Epithelial cell of proximal tubule (primary cell): ENCODE data around the gene TPP1. TPM values are rescaled to one million over a fixed set of nuclear protein-coding genes. Genes with fewer than 3 reads are reported as not detected.

Source experiments
- DNase-seq: peaks from one replicate; pipeline ENCODE4 v3.0.0-alpha.2; 2011; ENCODE audit warnings: low read depth
- H3K4me3 ChIP-seq: 2 replicates; pipeline ENCODE4 v1.5.1; 2011; ENCODE audit warnings: low read depth, mild to moderate bottlenecking, low read length
- total RNA-seq: library from RNA; depleted of rRNA; stranded (reverse); fragments of >200 nt; gene quantifications from 2 replicates; pipeline ENCODE4 v1.2.3, GENCODE V29; 2015
- TF ChIP-seq, protein P1 (sequence below): conservative IDR thresholded peaks from 2 replicates; pipeline ENCODE4 v1.5.1; 2012; ENCODE audit warnings: low read depth, mild to moderate bottlenecking, low read length

Gene TPP1
- total RNA-seq, 1 donor from 2014 or later, result 15.4 TPM

GRCh38 chr11:6658647-6659046, 39.4 kb upstream of the TPP1 start:
- TF ChIP-seq, protein P1, sequence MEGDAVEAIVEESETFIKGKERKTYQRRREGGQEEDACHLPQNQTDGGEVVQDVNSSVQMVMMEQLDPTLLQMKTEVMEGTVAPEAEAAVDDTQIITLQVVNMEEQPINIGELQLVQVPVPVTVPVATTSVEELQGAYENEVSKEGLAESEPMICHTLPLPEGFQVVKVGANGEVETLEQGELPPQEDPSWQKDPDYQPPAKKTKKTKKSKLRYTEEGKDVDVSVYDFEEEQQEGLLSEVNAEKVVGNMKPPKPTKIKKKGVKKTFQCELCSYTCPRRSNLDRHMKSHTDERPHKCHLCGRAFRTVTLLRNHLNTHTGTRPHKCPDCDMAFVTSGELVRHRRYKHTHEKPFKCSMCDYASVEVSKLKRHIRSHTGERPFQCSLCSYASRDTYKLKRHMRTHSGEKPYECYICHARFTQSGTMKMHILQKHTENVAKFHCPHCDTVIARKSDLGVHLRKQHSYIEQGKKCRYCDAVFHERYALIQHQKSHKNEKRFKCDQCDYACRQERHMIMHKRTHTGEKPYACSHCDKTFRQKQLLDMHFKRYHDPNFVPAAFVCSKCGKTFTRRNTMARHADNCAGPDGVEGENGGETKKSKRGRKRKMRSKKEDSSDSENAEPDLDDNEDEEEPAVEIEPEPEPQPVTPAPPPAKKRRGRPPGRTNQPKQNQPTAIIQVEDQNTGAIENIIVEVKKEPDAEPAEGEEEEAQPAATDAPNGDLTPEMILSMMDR, result no peak
- H3K4me3 ChIP-seq, result no peak overlapping the region
- no peak for DNase-seq

- TF ChIP-seq, protein P1, result no peak
- H3K4me3 ChIP-seq, result no peak overlapping the region
- no peak for DNase-seq
These were observed 38.1 kb upstream of the TPP1 start for GRCh38 chr11:6657346-6657745.

DNA sequence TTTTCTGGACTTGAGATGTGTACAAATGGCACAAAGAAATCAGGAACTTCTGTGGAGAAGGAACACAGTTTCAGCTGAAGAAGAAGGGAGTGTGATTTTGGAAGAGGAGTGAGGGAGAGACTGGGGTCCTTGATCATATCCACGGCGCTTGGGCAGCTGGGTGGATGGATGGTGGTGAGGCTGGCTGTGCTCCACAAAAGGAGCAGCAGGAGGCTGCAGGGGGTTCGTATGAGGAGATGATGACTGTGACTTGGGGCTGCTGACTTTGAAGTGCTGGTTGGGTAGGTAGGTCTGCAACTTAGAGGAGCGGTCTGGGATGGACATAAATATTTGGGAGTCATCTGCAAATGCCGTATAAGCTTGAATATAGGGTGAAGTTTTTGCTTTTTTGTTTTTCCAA, 37.7 kb upstream of the TPP1 start:
- TF ChIP-seq, protein P1, result no peak
- no peak for DNase-seq

DNA sequence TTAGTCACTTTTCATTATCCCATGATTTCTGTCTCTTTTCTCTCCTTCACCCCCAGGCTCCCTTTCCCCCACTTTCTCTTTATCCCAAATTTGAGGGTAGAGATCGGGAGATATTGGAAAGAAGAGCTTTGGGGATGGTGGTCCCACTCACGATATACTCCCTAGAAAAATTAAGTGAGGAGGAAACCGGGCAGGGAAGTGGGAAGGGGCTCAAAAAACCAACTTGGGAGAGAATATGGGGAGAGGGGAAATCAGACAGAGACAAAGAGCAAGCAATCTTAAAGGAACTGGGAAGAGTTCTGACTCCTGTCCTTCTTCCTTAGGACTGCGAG, 37.3 kb upstream of the TPP1 start:
- DNase-seq, result no peak
- H3K4me3 ChIP-seq, result no peak overlapping the region
- TF ChIP-seq, protein P1, result no peak

More for the DNA sequence above, 37.7 kb upstream of the TPP1 start:
- no peak overlapping the region for H3K4me3 ChIP-seq

DNA sequence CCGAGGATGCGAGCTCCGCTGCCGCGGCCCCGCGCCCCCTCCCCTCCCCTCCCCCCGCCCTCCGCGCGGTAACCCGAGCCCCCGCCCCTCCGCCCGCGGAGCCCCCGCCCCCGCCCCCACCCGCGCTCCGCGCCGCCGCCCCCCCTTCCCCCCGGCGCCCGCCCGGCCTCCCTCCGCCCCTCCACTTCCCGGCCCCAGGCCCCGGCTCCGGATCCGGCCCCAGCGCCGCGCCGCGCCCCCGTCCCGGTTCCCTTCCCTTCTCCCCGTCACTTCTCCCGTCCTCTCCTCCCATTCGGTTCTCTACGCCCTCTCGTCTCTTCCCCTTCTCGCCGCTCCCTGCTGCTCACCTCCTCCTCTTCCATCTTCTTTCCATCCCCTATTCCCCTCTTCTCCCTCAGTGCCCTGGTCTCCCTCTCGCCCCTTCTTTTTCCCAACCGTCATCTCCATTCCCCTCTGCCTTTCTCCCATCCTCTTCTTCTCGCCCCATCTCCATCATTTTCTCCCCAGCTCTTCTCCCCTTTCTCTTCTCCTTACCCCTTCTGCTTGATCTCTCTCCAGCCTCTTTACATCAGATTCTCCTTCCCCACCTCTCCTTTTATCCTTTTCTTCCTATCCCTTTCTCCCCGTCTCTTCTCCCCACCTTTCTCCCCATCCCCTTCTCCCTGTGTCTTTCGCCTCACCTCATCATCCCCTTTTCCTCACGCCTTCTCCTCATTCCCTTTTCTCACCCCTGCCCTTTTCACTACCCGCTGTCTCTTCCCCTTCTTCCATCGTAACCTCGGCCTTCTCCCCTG, 36.8 kb upstream of the TPP1 start, which contains the start of gene DCHS1:
Gene DCHS1 (minus strand): TSS at position 20 of the 794 bp plus-strand sequence. CDS start 14,196 bp downstream, outside the sequence.
- DNase-seq, result no peak
- TF ChIP-seq, protein P1, result no peak
- no peak within 1 kb of the TSS for H3K4me3 ChIP-seq

DNA sequence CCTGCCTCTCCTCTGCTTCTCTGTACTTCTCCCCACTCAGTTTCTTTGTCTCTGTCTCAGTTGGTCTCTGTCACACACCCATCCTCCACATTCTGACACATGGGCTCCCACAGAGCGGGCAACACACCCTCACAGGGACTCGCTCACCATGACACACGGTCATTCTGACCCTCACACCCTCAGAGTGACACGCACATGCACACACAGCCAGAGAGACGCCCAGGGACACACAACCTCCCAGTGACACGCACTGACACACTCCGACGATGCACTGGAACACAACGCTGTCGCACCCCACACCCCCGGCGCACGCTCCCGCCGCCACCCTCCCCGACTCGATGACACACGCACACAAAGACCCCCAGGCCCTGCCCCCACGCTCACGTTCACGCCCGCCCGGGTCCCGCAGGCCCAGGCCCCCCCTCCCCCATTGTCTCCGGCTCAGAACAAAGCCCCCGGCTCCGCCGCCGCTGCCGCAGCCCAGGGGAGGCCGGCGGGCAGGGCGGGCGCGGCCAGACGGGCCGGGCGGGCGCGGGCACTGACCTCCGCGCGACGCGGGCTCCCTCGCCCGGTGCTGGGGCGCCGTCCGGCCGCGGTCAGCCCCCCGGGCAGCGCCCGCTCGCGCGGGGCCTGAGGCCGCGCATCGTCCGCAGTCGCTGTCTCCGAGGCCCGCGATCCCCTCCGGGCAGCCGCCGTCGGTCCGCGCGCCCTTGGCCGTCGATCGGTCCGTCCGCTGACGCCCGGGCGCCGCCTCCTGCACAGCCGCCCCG, 36.0 kb upstream of the TPP1 start:
- TF ChIP-seq, protein P1, result no peak
- no peak overlapping the region for H3K4me3 ChIP-seq
- no peak for DNase-seq
